PC-9 (cell line): ENCODE data around the gene RIMBP2. TPM values are rescaled to one million over a fixed set of nuclear protein-coding genes. Genes with fewer than 3 reads are reported as not detected.

ENCODE experiments used
- BruUV-seq: library from RNA; stranded (reverse); fragments of 400-500 nt; replicated peaks from 2 replicates; lab custom pipeline; 2021; lab: Mats Ljungman, UMichigan
- CTCF ChIA-PET: fragments of 300-600 bp; sonication (Branson Sonifier 250); formaldehyde crosslinking; loops from one replicate; lab custom pipeline; 2022; ENCODE audit warnings: antibody characterized with exemption; lab: Charles Lee
- POLR2A ChIA-PET: fragments of 300-600 bp; sonication (Branson Sonifier 250); formaldehyde crosslinking; loops from one replicate; lab custom pipeline; 2022; ENCODE audit warnings: antibody characterized with exemption; ENCODE audit not compliant: unreplicated experiment; lab: Charles Lee
- DNase-seq, 2 experiments: peaks; one replicate each; pipeline versions ENCODE4 v3.0.0 to v3.0.0-alpha.2; 2015 to 2022; ENCODE audit warnings: mixed read lengths in 1 of 2
- H2AFZ ChIP-seq: fragments of 200-600 bp; sonication (generic); 2 replicates; pipeline ENCODE4 v1.8.1; 2017; ENCODE audit warnings: antibody characterized with exemption
- H3F3A ChIP-seq: fragments of 200-600 bp; sonication (generic); 2 replicates; pipeline ENCODE4 v1.8.1; 2017; ENCODE audit warnings: antibody characterized with exemption, mild to moderate bottlenecking, low read depth; ENCODE audit not compliant: insufficient read depth
- H3K27ac ChIP-seq: fragments of 200-600 bp; sonication (generic); 2 replicates; pipeline ENCODE4 v1.6.1; 2016; ENCODE audit warnings: mixed run types
- H3K27me3 ChIP-seq: fragments of 200-600 bp; sonication (generic); 2 replicates; pipeline ENCODE4 v1.6.1; 2016; ENCODE audit warnings: low read depth, mixed run types; ENCODE audit not compliant: insufficient read depth
- H3K36me3 ChIP-seq: fragments of 200-600 bp; sonication (generic); 2 replicates; pipeline ENCODE4 v1.6.1; 2016; ENCODE audit warnings: low read depth, mixed run types
- H3K4me1 ChIP-seq: fragments of 200-600 bp; sonication (generic); replicated peaks from 2 replicates; pipeline ENCODE4 v1.6.1; 2016; ENCODE audit warnings: mixed run types; ENCODE audit not compliant: insufficient read depth
- H3K4me2 ChIP-seq: fragments of 200-600 bp; sonication (generic); 2 replicates; pipeline ENCODE4 v1.6.1; 2017; ENCODE audit warnings: mixed run types
- H3K4me3 ChIP-seq: fragments of 200-600 bp; sonication (generic); 2 replicates; pipeline ENCODE4 v1.6.1; 2016; ENCODE audit warnings: mixed run types
- H3K79me2 ChIP-seq: fragments of 200-600 bp; sonication (generic); 2 replicates; pipeline ENCODE4 v1.6.1; 2017; ENCODE audit warnings: low read depth, mixed run types
- H3K9me2 ChIP-seq: fragments of 200-600 bp; sonication (generic); 2 replicates; pipeline ENCODE4 v1.8.1; 2017; ENCODE audit warnings: mild to moderate bottlenecking; ENCODE audit not compliant: insufficient read depth
- H3K9me3 ChIP-seq: fragments of 200-600 bp; sonication (generic); 2 replicates; pipeline ENCODE4 v1.8.1; 2016; ENCODE audit warnings: low read depth; ENCODE audit not compliant: insufficient read depth
- H4K20me1 ChIP-seq: fragments of 200-600 bp; sonication (generic); 2 replicates; pipeline ENCODE4 v1.8.1; 2017; ENCODE audit not compliant: insufficient read depth
- CTCF ChIP-seq: fragments of 200-600 bp; sonication (generic); conservative IDR thresholded peaks from 2 replicates; pipeline ENCODE4 v1.6.1; 2017; ENCODE audit warnings: mixed run types, antibody characterized with exemption, mild to moderate bottlenecking, moderate library complexity
- EZH2 ChIP-seq: fragments of 200-600 bp; sonication (generic); IDR thresholded peaks from 2 replicates; pipeline ENCODE4 v1.8.0; 2017; ENCODE audit warnings: antibody characterized with exemption, low read depth
- intact Hi-C: fragments of 100-400 bp; cut with micrococcal nuclease; formaldehyde crosslinking; loops from one replicate; pipeline ENCODE4 v1.10.0; 2022; ENCODE audit not compliant: unreplicated experiment
- total RNA-seq: library from RNA; stranded (reverse); gene quantifications from 2 replicates; pipeline ENCODE4 v1.2.3, GENCODE V29; 2021

Gene RIMBP2
- total RNA-seq, 1 experiment from 2014 or later = not detected

GRCh38 chr12:130446846-130447654 is 269.0 kb downstream of the RIMBP2 start:
- no peaks in the 10 kb centered on the region for H3F3A ChIP-seq
- ChIA-PET CTCF (no interaction called here), POLR2A (no interaction called here)
- no peaks in the 10 kb centered on the region for H4K20me1 ChIP-seq
- H3K4me3 ChIP-seq = no peak overlapping the region
- H3K27ac ChIP-seq = no peak overlapping the region
- DNase-seq = no peak
- H3K9me3 ChIP-seq = no peaks in the 10 kb centered on the region
- no TSS peak for BruUV-seq
- H3K4me1 ChIP-seq = no peaks in the 10 kb centered on the region
- H3K27me3 ChIP-seq = peaks cover 64% of the 10 kb centered on the region
- no peaks in the 10 kb centered on the region for H3K9me2 ChIP-seq
- TF ChIP-seq CTCF (no peak), EZH2 (no peak)
- intact Hi-C loops = no loop called here
- H3K4me2 ChIP-seq = no peak overlapping the region
- no peaks in the 10 kb centered on the region for H3K79me2 ChIP-seq
- no peak overlapping the region for H2AFZ ChIP-seq
- no peaks in the 10 kb centered on the region for H3K36me3 ChIP-seq

GRCh38 chr12:130444986-130445385 is 271.1 kb downstream of the RIMBP2 start:
- peaks cover 68% of the 10 kb centered on the region for H3K27me3 ChIP-seq
- no peak overlapping the region for H2AFZ ChIP-seq
- no peak overlapping the region for H3K4me3 ChIP-seq
- H4K20me1 ChIP-seq = no peaks in the 10 kb centered on the region
- H3K9me2 ChIP-seq = no peaks in the 10 kb centered on the region
- no peak overlapping the region for H3K4me2 ChIP-seq
- H3K4me1 ChIP-seq = no peaks in the 10 kb centered on the region
- H3K9me3 ChIP-seq = no peaks in the 10 kb centered on the region
- intact Hi-C loops = no loop called here
- H3K27ac ChIP-seq = no peak overlapping the region
- no peaks in the 10 kb centered on the region for H3K36me3 ChIP-seq
- H3F3A ChIP-seq = no peaks in the 10 kb centered on the region
- ChIA-PET POLR2A (no interaction called here), CTCF (no interaction called here)
- no peak for TF ChIP-seq EZH2
- no peak for TF ChIP-seq CTCF
- no peak for DNase-seq
- no TSS peak for BruUV-seq
- no peaks in the 10 kb centered on the region for H3K79me2 ChIP-seq

GRCh38 chr12:130444061-130444460 is 272.0 kb downstream of the RIMBP2 start:
- TF ChIP-seq EZH2 (no peak), CTCF (no peak)
- Histone ChIP-seq H3K9me2 (no peaks in the 10 kb centered on the region), H4K20me1 (no peaks in the 10 kb centered on the region), H3K9me3 (no peaks in the 10 kb centered on the region), H3K4me2 (no peak overlapping the region), H3F3A (no peaks in the 10 kb centered on the region), H3K79me2 (no peaks in the 10 kb centered on the region), H2AFZ (no peak overlapping the region), H3K27me3 (peaks cover 59% of the 10 kb centered on the region), H3K36me3 (no peaks in the 10 kb centered on the region), H3K4me1 (no peaks in the 10 kb centered on the region), H3K27ac (no peak overlapping the region), H3K4me3 (no peak overlapping the region)
- intact Hi-C loops = no loop called here
- POLR2A ChIA-PET = no interaction called here
- CTCF ChIA-PET = no interaction called here
- no peak for DNase-seq
- no TSS peak for BruUV-seq
